GM19397 (cell line): ENCODE measurements around the gene MPPED2.

Source experiments
- ATAC-seq: cut with Tn5 transposase; IDR thresholded peaks from one replicate; pipeline ENCODE4 v1.9.1; 2021; ENCODE audit warnings: mild to moderate bottlenecking, moderate library complexity; ENCODE audit not compliant: unreplicated experiment

MPPED2 gene

DNA sequence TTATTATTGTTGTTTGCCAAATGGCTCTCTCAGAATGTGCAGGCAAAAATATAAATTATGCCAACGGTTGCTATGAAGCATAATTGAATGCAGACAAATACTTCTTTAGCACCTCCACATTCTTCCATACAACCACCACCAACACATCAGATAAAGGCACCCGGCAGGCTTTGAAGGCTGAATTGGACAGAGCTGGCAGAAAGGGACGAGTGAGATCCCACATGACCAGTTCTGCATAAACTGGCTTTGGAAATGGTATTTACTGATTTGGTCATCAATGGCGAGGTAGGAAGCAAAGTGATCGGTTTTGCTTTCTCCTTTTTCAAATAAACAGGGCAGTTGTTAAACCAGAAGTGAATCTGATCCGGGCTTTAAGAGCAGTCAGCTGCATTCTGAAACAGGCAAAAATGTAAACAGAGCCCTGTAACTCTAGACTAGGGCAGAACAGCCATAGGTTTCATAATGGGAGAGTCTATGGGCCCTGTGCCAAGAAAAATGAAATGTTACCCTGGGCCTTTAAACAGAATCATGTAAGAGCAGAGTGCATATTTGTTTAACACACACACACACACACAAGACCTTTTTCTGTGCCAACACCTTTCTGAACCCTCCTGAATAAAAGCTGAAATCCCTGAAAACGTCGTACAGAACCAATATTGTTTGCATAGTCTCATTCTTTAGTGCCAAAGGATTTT, 97.7 kb downstream of the MPPED2 start:
- no peak for ATAC-seq

DNA sequence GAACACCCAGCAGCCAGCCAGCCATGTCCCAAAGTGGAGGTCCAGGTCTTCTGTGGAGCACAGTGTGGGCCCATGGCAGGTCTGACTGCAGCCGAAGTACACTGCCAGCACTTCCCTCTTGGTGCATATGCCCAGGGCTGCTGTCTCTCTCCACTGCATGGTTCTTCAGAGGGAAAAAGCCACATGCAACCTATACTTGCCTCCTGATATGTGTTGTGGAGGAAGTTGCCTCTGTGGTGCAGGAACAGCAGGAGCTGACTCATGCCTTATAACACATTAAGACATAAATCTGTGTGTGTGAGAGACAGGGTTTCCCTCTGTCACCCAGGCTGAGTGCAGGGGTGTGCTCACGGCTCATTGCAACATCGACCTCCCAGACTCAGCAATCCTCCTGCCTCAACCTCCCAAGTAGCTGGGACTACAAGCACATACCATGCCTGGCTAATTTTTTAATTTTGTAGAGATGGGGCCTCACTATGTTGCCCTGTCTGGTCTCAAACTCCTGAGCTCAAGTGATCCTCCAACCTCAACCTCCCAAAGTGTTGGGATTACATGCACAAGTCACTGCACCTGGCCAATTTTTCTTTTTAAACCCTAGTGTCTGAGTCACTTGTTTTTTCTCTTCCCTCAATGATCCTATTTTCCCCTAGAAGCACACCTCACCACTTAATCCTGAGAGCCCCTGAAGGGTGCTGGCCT, 98.8 kb downstream of the MPPED2 start:
- no peak for ATAC-seq

DNA sequence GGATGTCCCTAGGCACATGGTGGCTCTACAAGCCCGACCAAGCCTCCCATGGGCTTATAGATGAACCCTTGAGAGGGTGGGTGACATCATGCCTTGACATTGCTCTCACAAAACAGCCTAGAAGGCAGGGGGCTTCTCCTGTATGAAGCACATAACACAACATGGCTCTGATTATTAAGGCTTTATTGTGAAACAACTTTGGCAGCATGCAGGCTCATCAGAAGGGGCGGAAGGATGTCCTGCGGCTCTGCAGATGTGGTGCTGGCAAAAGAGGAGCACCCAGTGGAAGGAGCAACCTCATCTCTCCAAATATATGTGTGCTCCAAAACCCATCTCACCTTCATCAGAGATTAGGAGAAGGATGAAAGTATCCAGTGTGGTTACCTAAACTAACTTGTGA, 100.4 kb downstream of the MPPED2 start:
- no peak for ATAC-seq

DNA sequence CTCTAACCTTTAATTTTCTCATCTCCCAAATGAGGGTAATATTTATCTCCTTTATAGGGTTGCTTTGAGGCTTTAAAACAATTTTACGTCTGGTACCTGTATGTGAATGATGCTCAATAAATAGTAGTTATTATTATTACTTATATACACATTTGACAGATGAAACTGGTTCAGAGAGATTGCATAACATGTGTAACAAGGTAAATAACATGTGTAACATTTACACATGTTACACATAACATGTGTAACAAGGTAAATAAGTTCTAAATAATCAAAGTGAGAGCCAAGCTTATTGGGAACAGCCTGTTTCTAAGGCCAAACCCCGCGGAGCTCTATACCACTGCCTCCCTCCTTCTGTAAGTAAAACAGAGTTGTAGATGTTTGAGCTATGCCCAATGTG, 100.9 kb downstream of the MPPED2 start:
- no peak for ATAC-seq

DNA sequence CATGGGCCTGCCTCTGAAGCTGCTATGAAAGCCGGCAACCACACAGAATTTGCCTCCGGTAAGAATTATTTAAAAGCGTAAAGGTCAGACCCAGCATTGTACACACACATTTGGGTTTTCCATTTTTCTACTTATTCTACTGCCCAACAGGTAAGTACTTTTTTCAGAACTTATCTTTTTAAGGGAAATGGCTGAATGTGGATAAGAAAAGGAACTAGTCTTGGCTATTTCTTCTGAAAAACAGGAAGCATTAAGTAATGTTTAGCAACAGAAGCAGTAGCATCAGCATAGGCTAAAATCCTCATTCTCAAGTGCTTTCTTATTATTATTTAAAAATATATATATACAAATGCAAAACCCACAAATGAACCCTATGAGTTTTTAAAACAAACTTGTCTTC, 103.1 kb downstream of the MPPED2 start:
- no peak for ATAC-seq

DNA sequence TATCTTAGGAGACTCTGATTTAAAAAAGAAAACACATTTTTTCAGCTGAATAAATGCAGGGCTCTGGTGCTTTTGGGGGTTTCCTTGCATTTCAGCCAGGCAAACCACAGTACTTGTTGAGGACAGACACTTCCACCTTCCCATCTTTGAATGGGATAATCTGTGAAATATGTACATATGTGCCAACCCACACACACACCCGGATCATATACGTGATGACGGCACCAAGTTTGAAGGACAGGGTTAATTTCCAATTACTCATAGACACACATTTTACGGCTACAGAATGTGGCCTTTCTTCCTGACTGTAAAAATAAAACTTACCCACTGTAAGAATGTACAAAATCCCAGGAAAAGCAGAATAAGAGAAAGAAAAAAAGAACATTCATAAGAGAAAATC, 104.4 kb downstream of the MPPED2 start:
- no peak for ATAC-seq

DNA sequence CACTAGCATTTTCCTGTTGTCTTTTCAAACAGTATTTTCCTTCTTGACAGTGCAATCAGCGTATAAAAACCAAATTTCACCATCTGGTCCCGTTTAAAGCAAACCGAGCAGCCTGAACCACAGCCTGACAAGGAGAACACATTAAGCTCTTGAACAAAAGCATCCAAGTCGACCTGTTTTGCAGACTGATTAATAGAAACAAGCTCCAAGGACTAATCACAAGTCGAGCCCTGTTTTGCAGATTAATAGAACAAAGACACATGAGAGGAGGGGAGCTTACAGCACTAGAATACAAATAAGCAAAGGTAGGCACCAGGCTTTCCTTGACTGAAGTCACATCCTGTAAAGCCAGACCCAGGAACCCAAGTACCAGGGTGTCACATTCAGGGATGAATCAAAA, 104.8 kb downstream of the MPPED2 start:
- no peak for ATAC-seq

DNA sequence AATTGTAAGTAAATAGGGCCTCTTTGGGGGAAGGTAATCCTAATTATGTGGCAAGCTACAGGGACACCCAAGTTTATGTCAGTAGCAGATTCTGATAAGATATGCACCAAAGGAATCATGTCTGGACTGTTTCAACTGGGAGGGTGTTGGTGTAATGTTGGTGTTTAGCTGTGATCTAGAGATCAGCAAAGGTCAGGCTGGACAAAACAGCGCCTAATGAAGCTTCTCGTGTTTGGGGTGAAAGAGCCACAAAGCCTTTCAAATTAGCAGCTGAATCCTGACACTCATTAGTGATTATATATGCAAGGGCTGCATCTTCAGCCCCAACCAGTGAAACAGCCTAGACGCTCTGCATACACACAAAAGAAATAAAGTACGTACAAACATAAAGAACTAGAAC, 106.3 kb downstream of the MPPED2 start:
- ATAC-seq = no peak

DNA sequence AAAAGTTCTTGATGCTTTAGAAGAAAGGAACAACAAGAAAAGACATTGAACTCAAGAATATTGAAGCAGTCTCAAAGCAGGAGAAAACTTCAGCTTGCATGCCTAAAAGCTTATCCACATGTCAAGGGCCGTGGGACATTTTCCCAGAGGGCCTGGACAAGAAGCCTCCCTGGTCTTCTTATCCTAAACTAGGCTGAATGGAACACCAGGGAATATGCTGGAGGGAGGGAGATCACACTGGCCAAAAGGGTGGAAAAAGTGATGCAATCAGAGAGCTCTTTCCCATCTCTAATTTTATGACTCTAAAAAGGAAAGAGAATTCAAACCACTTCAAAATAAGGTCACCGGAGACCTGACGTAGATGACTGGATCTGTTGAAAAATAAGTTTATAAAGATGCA, 107.2 kb downstream of the MPPED2 start:
- no peak for ATAC-seq

DNA sequence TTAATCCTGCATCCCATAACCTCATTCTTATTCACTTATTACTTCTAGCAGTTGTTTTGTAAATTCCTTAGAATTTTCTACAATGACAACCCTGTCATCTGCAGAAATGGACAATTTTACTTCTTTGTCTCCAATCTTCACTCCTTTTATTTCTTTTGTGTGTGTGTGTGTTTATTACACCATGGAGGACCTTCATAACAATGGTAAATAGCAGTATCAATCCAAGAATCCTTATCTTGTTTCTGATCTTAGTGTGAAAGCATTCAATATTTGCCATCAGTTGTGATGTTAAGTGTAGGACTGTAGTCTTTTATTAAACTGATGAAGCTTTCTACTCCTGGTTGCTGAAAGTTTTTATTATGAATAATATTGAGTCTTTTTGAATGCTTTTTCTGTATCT, 109.1 kb downstream of the MPPED2 start:
- ATAC-seq = no peak

DNA sequence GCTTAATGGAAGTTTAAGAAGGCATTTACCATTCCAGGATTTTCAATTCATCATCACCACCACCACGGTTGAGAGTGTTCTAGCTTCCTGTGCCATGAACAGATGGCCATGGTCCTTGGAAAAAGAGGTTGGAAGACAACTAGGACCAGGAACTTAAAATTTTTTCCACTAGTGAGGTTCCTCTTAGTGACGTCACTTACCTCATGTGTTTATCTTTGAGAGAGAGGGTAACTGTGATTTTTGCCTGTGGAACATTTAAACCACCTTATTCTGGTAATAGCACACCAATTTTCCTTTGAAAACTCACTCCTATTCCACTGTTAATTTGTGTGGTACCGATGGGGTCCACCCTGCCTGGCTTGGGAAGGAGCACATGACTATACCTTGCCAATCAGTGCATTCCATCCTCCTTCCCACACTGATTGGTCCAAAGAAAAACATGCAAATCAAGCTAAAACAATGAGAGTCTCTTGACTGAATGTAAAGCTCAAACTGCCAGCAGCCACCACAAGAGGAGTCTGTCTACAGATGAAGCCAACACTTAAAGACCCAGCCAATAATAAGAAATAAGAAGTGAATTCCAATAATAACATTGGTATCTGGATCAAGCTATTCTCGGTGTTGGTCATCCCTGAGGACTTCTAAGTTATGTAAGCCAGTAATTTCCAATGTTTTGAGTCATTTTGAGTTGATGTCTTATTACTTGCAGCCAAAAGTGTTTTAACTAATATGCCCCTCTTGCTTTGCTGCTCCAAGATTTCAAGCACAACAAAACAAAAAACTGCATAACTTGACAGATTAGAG, 111.8 kb downstream of the MPPED2 start:
- no peak for ATAC-seq

DNA sequence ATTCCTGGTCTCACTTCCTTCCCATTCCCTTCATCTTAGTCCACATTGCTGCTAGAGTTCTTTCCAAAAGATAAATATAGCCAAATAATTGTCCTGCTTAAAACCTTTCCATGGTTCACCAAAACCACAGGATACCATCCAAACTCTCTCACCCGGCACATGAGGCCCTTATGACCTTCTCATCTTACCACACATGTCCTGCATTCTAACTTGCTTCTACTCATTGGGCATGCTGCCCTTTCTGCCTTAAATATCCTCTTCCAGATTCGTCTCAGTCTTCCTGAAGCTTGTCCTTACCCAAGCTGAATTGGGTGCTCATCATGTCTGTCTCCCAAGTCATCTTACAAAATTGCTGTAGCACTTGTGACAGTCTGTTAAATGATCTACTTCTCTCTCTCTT, 114.9 kb downstream of the MPPED2 start:
- ATAC-seq = no peak

DNA sequence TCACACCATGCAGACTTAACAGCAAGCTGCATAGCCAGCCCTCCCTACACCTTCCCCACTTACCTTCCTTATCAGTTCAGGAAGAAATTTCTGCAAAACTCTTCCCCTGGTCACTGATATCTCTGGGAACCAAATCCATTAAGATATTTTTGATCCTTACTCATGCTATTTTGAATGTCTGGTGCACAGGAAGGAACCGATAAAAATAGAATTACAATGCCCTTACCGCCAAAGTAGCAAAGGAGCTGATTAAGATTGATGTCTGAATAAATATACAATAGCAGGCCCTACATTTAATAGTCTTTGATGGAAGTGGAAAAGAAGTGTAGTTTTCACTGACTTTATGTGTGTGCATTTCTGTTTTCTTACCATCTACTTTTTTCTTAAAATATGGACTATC, 117.3 kb downstream of the MPPED2 start:
- no peak for ATAC-seq

DNA sequence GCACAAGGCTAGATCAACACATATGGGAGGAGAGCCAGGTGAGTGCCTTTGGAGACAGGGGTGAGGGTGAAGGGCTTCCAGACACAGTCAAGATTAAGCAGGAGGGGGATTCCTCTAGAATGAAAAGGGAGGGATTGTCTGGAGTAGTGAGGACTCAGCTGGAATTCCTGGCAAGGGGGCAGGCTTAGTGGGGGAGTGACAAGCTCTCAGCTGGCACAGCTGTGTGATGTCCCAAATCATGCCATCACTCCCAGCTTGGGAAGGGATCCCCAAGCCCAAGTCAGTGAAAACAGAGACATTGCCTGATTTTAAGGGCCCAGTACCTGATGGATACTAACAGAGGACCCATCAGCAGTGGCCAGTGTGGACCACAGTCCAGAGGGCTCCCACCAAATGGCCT, 119.0 kb downstream of the MPPED2 start:
- no peak for ATAC-seq

DNA sequence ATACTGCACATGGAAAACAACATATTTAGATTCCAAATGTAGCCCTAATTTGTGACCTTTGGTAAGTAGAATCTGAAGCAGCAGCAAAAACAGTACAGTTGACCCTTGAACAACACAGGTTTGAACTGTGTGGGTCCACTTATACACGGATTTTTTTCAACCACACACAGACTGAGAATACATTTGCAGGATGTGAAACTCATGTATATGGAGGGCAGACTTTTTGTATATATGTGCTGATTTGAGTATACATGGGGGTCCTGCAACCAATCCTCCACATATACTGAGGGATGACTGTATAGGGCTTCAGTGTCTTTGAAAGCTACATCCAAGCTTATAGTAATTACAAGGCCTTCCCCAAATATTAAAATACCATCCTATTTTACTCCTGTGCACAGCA, 120.5 kb downstream of the MPPED2 start:
- no peak for ATAC-seq

DNA sequence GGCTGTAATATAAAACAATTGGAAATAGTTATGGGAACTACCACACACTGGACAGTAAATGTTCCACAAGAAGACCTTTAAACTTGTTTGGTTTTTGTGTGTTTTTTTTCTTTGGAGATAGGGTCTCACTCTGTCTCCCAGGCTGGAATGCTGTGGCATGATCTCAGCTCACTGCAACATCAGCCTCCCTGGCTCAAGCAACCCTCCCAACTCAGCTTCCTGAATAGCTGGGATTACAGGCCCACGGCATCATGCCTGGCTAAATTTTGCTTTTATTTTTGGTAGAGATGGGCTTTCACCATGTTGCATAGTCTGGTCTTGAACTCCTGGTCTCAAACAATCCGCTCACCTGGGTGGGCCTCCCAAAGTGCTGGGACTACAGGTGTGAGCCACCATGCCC, 121.0 kb downstream of the MPPED2 start:
- ATAC-seq = no peak

DNA sequence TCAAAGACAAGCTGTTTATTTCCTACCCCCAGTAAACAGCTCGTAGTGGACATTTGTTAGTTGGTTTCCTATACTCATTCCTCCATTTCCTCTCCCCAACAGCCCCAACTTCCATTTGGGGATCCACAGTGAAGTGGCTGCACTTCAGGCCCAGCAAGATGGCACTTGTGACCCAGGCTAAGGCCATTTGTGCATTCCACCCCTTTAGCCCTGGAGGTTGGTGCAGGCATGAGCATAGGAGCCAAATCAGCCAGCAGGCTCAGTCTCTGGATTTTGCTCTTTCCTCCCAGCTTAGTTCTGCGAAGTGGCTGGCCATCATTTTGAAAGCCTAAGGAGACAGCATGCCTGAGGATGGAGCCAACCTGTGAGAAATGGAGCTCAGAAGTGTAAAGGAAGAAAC, 122.9 kb downstream of the MPPED2 start:
- no peak for ATAC-seq

DNA sequence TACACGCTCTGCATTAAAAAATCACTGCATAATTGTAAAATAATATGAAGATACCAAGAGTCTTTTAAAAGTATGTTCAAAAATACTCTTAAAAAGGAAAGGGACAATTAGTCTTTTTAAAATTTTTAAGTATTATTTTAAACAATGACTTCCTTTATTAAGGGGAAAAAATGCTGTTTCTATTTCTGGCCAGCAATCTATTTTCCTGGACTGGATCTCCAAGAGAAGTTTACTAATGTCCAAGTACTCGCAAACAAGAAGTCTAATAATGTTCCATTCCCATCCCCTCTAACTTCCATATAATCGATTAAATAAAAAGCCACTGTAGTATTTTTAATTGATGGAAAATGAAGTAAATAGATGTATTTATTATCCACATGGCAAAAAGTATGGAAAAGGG, 123.7 kb downstream of the MPPED2 start:
- ATAC-seq = no peak

DNA sequence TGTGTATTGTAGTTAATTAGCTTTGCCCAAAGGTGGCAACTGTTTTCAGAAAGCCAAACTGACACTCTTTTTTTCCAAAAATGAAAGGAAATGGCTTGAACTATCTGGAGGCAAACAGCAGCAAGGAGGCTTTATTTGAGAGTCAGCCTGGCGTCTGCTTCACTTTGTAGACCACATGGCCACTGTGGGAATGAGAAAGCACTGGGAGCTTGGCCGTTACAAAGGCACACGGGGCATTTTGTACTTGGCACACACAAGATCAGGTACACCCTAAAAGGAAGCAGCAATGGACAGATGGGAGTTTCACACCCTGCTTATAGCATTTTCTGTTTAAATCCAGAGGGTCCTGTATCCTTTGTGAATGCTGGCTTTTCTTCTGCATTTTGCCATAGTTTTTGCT, 126.3 kb downstream of the MPPED2 start:
- ATAC-seq = no peak

DNA sequence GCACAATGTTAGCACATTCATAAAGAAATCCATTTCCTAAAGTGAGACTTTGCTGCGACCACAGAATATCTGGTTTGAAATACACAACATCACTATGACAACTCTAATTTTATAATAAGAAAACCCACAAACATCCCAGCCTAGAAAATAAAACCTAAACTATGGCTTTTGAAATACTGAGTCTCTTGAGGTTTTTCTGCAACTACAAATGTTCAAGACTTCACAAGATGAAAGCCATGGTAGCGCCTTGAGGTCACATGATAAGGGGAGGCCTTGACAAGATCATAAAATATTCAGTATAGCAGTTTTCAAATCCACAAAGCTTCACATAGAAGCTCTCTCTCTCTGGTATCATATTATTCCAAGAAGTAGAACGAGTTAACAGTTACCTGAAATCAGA, 126.8 kb downstream of the MPPED2 start:
- ATAC-seq = no peak

DNA sequence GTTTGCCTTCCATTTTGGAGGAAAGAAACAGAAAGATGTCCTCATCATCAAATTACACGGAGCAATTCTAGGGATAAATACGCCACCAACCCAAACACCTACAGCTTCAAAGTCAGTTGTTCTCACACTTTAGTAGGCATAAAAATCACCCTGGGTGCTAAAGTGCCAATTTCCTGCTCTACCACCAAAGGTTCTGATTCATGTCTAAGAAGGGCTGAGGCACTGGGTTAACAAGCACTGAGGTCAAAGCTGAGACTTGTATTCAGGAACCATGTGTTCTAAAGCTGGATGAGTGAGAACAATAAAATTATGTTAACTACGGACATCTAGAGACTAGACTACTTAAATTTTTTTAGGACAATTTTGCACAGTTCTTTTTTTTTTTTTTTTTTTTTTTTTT, 127.6 kb downstream of the MPPED2 start:
- ATAC-seq = no peak

DNA sequence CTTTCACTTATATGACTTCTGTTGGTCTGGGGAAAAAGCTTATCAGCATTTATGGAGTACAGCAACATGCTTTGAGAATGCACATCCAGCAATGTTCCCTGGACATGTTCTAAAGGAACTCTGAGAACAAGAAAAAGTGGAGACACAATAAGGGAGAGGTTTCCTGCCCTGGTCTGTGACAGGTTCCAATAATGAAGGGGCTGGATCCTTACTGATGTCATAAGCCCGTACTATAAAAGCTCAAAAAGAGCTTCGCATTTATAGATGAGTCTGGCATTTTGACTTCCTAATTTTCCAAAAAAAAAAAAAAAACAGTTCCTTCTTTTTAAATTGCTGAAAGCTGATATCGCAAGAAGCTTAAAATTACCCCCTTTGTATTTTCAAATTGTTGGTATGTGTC, 129.1 kb downstream of the MPPED2 start:
- no peak for ATAC-seq
